HG03575 (cell line): ENCODE measurements around the gene EEFSEC.

ENCODE experiments used
- ATAC-seq: cut with Tn5 transposase; IDR thresholded peaks from one replicate; pipeline ENCODE4 v1.9.1; 2021; ENCODE audit not compliant: unreplicated experiment, insufficient number of reproducible peaks, low FRiP score; ENCODE audit errors: extremely low read depth

The EEFSEC gene

DNA sequence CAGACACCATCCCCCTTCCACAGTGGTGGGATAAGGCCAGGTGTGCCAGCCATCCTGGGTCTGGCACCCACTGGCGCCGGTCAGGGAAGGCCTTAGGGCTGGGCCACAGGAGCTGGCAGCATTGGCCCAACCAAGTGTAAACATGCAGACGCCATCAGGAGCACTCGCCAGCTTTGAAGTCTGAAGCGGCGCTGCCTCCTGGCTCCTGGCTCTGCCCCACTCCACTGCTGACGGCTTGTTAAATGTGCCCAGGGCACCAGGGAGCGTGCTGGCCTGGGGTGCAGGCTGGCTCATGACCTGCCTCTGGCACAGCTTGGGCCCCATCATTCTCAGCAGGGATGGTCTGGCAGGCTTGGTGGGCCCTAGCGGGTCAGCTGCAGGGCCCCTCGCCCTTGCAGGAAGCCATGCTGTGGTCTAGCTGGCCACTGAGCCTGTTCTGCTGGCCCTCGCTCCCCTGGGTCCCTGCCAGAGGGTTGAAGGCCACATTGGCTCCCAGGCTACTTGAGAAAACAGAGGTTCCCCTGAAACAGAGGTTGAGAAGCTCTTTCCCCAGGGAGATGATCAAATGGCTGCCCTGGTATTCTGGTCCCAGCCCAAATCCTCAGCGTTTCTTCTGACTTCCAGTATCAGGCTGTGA, 196.8 kb downstream of the EEFSEC start:
- ATAC-seq = no peak

DNA sequence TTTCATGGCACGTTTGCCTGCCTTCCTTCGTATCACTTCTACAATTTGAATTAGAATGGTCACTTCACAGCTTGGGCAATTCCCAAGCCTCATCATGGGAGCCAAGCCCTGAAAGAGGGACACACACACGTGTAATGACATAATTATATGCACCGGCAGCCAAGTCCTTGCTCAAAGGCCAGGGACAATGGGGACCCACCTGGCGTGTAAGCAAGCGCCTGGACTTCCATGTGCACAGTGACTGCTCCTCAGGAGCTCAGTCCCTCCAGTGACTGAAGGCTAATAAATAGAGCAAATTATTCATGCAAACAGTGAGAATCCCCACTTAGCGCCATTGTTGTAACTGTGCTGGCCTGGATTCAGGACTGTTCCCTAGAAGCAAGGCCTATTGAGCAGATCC, 198.3 kb downstream of the EEFSEC start:
- ATAC-seq = no peak

DNA sequence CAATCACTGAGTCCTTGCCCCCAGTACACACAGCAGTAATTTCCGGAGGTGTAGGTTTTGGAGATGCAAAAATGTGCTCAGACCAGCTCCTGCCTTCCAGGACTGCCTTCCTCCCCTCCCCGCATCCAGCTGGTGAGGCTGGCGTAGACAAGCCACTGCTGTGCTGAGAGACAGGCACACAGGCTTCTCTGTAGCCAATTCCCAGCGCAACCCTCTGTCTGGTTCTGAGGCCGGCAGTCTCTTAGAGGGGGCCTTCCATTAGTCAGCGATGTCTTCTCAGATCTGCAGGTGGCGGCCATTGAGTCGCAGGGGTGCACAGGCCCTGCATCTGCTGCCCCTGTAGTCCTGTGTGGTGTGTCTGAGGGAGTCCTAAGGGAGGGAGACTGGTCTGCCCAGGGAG, 199.0 kb downstream of the EEFSEC start:
- ATAC-seq = no peak

DNA sequence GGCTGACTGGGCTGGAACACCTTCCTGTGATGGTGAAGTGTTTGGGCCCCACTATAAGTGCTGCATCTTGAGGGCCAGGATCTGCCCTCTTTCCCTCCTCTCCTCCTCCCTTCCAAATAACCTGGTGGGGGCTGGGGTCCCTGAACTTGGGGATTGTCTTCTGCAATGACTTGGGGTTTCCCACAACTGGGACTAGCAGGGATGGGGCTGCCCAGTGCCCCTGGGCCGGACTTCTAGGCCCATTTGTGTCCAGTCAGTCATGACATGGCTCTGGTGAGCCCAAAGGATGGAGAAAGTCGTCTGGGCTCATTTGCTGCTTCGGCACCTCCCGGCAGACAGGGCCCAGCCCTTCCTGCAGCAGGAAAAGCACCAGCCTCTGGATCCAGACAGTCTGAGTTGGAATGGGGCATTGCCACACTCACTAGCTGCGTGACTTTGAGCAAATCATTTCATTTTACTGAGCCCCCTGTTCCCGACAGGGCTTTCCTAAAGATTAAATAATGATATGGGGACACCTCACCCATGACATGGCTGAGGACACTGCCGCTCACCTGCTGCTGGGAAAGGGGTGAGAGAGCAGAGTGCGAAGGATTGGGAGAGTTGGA, 200.2 kb downstream of the EEFSEC start:
- ATAC-seq = no peak

DNA sequence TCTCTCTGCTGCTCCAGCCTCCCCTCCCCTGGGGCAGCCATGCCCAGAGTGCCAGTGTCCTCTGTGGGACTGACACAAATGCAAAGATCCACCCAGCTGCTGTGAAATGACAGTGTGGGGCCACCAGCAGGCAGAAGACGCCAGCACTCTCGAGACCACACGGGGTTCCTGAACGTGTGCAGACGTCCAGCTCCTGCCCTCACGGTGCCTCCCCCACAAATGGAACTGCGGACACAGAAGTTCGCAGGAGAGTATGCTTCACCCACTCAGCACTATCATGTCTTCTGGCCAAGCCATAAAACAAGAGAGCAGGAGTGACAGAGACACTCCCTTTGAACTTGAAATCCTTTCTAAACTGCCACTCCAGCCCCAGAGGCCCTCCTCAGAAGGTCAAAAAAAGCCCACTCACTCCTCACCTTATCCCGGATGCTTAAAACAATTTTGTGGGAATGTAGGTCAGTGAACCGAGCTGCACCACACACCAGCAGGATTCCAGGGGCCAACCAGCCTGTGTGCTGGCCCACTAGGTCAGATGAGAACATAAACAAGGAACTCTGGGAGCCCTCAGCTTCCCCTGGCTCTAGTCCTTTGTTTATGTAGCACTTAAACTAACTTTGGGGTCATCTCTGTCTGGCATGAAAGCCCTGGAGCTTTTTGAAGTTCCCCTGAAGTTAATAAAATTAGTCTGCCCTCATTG, 200.9 kb downstream of the EEFSEC start:
- ATAC-seq = no peak

DNA sequence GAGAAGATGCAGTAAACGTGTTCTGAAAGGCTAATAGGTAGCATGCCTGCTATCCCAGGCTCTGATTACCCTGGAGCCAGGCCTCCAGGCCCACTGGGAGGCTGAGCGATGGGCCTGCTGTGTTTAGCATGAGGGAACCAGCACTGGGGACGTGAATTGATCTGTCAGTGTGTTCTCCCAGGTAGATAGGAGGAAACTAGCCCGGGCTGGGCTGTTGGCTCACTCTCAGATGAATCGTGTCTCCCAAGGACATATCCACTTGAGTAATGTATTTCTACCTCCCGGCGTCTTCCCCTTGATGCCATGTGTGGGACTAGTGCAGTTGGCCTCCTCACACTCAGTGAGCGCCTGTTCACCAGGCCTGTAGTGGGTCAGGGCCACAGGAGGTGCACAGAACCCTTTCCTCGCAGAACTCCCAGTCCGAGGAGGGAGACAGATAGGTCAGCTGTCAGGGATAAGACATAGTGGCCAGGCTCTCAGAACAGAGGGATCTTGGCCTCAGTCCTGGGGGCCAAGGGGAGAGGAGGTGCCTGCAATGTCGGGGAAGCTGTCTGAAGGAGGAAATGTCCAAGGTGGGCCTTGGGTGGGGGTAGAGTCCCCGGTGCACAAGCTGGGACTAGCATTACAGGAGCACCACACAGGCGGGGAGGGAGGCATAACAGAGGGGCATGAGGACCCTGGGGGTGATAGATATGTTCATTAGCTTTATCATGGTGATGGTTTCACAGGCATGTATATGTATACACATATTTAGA, 201.7 kb downstream of the EEFSEC start:
- ATAC-seq = no peak

DNA sequence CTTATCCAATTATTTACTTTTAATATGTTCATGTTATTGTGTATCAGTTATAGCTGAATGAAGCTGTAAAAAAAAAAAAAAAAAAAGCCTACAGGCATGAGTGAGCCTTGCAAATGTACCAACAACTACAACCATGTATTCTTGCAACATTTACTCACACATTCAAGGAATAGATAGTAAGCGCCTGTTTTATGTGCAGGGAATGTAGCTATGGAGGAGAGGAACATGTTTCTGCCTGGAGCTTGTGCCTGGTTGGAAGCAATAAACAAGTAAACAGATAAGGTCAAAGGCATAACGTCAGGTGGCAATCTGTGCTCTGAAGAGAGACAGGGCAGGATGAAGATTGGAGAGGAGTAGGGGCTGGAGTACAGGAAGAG, 202.2 kb downstream of the EEFSEC start:
- no peak for ATAC-seq

DNA sequence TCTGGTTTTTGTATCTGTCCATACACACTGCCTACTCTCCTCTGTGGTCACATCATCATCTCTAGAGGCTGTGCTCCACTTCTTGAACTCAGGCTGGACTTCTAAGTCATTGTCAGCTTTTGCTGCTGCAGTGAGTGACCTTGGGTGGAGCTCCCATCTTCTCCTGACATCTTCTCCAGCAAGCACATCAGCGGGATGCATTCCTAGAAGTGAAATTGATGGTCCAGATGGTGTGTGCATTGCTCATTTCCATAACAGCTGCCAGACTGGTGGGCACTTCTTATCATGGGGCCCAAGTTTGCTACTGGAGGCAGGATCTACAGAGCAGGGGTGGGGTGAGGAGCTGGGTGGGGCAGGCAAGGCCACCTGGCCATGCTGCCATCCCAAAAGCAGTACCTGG, 203.5 kb downstream of the EEFSEC start:
- no peak for ATAC-seq

DNA sequence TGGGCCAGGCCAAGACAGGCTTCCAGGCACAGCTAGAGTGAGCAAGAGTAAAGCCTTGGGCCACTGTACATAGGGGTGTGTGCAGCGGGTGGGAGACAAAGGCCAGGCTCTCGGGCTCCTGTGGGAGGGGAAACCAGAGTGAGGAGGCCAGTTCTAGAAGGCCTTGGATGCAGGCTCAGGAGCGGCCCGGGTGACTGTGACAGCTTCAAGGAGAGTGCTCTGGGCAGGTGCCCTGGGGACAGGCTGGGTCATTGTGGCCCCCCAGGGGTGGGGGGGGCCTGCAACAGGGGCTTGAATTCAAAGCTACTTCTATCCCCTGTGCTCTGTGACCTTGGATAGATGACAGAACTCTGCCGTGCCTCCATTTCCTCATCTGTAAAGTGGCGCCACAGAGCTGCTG, 204.3 kb downstream of the EEFSEC start:
- ATAC-seq = no peak

DNA sequence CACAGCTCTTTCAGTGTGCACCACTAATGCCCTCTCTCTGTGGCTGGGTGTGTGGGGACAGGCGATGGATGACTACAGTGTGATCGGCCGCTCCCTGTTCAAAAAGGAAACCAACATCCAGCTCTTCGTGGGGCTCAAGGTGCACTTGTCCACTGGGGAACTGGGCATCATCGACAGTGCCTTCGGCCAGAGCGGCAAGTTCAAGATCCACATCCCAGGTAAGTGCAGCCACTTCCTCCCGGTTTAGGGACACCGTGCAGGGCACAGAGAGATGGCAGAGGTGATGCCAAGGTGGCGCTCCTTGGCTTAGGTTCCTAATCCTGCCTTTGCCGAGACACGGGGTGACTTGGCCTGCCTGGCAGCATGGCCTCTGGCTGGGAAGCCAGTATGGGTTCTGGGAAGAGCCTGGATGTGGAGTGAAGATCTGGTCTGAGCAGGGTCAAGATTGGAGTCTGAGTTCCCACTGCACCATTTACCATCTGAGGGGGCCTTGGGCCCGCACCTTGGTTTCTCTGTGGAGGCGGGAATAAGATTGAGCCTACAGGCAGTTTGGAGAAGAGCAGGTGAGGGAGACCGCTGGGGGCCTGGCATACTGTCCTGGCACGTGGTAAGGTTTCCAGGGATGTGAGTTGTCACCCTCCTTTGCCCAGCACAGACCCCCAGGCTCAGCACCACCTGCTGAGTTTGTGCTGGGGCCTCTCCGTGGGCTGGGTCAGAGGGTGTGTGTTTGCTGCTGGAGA, 205.0 kb downstream of the EEFSEC start:
- ATAC-seq = no peak

DNA sequence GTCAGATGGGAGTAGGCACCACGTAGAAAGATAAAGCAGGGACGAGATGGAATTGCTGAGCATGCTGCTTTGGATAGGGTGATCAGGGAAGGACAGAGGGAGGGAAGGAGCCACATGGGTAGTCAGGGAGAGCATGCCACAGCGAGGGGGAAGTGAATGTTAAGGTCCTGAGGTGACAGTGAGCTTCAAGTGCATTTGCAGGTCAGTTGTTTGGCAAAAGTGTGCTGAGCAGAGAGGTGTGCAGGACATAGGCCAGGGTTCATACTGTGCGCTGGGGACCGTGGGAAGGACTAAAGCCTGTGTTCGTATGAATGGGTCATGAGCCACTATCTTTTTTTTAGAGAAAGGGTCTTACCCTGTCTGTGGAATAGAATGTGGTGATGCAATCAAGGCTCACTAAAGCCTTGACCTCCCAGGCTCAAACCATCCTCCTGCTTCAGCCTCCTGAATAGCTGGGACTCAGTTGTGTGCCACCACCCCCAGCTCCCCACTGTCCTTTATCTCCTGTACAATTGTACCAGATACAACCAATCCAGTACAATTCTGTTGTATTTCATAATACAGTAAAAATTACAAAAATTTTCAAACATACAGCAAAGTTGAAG, 205.9 kb downstream of the EEFSEC start:
- no peak for ATAC-seq

DNA sequence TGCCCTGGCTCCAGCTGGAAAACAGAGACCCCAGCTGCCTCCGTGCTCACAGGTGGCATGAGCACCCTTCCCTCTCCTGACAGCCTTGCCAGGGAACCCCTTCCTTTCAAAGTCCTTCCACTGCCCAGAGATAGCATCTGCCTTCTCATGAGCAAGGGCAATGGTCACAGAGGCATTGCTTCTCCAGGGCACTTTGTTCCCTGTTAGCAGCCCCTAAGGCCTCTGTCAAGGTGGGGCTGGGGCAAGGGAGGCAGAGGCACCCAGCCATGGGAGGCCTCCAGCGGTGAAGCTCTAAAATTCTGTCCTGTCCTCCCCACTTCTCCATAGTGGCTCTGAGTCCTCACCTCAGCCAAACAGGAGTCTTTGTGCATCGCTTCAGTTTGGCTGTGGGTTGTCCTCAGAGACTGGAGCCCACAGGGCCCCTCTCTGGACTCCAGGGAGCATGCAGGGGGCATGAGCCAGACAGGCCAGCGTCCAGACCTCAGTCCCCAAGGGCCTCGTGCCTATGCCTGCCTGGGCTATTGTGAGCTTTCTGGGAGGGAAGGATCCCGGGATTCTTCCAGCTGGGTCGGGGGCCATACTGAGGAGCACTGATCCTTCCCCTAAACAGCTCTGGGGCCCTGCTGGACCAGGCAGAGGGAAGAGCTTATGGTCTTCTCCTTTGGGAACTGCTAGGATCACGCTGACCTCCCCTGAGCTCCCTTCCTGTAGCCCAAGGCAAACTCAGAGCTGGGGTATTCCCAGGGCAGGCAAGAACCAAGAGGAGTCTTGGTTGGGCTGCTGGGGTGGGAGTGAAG, 206.8 kb downstream of the EEFSEC start:
- ATAC-seq = no peak

DNA sequence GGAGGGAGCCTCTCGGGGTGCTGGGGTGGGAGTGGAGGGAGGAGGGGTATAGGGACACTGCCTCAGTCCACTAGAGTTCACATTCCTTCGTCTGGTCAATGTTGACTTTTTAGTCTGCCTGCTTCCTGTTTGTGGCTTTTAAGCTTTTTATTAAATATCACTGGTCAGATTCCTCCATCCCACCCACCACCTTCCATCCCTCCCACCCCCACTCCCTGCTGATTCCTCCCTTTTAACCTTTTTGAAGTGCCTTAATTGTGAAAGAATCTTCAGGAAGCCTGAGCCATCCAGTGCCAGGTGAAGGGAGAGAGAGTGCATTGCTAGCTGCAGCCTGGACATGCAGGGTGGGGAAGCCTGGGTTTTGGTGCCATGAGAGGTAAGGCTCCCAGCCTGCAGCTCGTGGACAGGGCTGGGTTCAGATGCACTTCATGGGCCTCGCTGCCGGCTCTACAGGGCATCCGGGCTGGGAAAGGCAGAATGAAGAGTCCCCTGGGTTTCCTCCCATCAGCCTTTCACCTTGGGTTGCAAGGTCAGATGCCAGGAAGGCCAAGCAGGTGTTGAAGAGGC, 207.5 kb downstream of the EEFSEC start:
- no peak for ATAC-seq

DNA sequence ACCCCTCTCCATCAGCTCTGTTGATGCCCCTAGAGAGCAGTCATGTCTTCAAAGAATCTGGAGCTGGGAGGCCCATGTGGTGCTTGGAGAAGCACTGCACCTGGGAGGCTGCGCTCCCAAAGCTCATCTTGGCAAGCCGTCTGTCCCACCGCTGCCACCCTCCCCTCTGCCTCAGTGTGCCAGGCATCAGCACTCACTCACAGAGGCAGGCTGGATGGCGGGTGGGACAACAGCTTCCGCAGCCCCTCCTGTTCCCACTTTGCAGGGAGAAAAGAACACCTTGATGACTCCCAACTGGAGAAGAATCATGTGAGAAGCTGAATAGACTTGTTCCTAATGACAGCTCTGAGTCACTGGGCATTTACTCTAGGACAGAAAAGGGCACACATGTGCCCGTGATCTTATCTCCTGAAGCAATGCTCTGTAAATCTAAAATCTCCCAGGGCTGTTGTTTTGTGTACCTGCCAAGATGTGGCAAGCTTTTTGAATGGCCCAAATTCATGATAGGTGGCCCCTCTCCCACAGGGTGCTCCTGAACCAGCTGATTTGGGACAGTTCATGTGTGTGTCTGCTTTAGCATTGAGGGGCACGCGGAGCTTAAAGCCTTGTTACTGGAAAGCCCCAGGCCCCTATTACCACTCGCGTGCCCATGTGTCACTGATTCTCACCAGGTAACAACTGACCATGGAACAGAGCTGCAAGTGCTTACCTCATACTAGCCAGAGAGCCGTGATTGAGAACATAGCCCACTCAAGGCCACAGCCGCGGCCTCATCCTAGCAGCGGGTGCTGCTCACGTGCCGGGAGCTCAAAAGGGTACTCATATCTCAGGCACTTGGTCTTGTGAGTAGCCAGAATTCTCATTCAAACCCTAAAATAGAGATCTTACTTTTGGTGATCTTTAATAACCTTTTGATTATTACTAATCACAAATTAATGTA, 209.0 kb downstream of the EEFSEC start:
- no peak for ATAC-seq

DNA sequence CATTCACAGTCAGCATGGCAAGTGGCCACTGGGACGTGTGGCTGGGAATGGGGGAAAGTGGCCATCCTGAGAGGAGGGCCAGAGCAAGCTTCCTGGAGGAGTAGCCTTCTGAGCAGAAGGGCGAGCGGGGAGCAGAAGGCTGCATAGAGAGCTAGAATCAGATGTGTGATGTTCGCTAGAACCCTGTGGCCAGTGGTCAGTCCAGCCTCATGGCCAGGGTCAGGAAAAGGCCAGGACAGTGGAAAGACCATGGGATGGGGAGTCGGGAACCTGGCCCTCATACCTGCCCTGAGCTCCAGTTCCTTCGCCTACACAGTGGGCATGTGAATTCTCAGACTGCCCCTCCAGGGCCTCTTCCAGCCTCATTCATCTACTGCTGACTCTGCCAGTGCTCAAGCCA, 211.0 kb downstream of the EEFSEC start:
- no peak for ATAC-seq

DNA sequence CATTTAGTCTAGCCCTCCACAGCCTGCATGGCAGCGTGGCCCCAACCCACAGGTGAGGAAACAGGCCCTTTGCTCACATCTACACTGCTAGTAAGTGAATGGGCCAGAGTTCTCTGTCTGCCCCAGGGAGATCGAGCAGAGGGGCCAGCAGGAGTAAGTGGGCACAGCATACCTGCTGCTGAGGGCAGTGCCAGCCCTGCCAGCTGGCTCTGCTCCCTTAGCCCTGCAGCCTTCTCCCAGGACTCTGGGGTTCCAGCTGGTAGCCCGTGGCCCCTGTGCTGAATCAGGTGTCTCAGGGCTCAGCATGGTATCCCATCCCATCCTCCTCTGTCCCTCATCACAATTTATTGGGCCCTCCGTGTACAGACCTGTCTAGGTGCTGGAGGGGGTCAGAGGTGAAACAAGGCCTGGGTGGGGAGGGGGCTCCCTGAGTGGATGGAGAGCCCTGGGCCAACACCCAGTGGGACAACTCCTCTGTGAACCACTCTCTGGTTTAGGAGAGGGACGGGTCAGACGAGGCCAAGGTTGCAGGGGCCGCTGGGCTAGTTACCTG, 211.6 kb downstream of the EEFSEC start:
- no peak for ATAC-seq

DNA sequence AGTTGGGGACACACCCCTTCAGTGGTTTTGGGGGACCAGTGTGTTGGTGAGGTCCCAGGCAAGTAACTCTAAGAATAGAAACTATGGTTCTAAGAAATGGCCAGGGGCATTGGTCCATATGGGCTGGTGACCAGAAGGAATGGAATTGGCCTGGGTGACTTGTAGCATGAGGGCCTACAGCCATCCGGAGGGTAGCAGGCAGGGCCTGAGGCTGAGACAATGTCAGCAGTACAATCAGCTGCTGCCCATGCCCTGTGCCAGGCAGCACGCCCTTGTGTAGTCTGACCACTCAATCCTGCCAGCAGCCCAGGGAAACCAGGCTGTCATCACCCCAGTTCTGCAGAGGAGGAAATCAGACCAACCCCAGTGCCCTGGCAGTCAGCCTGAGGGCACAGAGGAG, 212.9 kb downstream of the EEFSEC start:
- ATAC-seq = no peak
